ENCODE data around the gene ONECUT3. TPM values are rescaled to one million over a fixed set of nuclear protein-coding genes. Genes with fewer than 3 reads are reported as not detected.

ONECUT3 gene
- total and polyA plus RNA-seq, 4 experiments from 2014 or later: not detected

DNA sequence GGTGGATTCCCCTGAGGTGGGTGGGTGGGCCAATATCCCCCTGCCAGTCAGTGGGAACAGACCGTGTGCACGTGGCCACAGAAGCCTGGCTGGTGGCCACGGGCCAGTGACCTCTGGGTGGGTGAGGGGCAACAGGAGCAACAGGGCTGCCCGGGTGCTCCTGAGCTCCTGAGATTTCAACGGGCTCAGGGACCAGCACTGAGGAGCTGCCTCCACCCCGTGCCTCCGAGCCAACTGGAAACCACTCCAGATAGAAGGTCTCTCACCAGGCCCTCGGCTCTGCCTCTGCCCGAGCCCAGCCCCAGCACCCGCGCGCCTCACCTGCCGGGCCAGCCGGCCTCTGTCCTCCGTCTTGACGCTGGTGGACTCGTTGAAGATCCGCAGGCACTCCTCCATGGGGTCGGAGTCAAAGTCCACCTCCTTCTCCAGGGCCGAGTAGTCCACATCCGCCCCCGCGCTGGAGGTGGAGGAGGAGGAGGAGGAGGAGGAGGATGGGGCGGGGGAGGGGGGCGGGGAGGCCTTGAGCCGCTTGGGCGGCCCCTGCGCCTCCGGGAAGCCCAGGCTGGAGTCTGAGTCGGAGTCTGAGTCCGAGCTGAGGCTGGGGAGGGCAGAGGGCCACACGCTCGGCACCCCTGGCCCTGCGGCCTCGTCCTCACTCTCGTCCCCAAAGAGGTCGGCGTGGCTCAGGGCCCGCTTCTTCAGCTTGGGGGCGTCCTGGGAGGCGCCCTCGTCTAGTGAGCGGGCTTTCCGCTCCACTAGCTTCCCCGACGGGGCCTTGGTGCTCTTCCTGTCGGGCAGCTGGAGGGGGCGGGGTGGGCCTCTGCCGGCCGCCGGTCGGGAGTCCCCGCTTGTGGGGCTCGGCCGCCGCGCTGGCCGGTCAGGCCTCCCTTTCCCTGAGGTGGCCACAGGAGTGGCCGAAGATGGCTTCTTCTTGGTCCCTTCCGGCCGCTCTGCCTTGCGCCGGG lies 73.5 kb downstream of the ONECUT3 start:
- H3K9me3 Mint-ChIP-seq: no peaks in the 10 kb centered on the region
- intact Hi-C loops (cut with micrococcal nuclease): loop anchor here (1.0 to 10.0 kb wide), 2 partner anchors 39 to 152 kb away; no protein-coding TSS in a partner anchor
- peaks cover 0 to 9% (median 2%) of the 10 kb centered on the region in 4 donors for H3K4me1 Mint-ChIP-seq
- Histone ChIP-seq H3K36me3 (ENCODE audit: insufficient read depth, low read length) (peaks cover 29% of the 10 kb centered on the region), H3K27ac (ENCODE audit: low read depth, low read length) (no peak overlapping the region), H3K27me3 (ENCODE audit: insufficient read depth, low read length) (no peaks in the 10 kb centered on the region), H3K4me3 (ENCODE audit: low read length in 2 of 2) (no peak overlapping the region), H3K4me1 (ENCODE audit: insufficient read depth, low read length) (peaks cover 6% of the 10 kb centered on the region), H3K9me3 (ENCODE audit: control insufficient read depth in 1 of 2, low read length in 2 of 2) (no peaks in the 10 kb centered on the region)
- H3K27me3 Mint-ChIP-seq: no peaks in the 10 kb centered on the region
- POLR2A ChIA-PET (ENCODE audit: partially characterized antibody): interaction anchor here (0.7 to 1.1 kb wide), 5 partner anchors 15 to 223 kb away, joined by 3 to 4 read pairs (median 3); no protein-coding TSS in a partner anchor
- CTCF ChIA-PET (ENCODE audit: partially characterized antibody): interaction anchor here (0.6 to 7.6 kb wide), 28 partner anchors 7 to 582 kb away, joined by 3 to 77 read pairs (median 4); no protein-coding TSS in a partner anchor
- no peak for DNase-seq
- no peak overlapping the region for H3K4me3 Mint-ChIP-seq
- peaks cover 4 to 27% of the 10 kb centered on the region in 2 donors for H3K36me3 Mint-ChIP-seq
- no peak overlapping the region for H3K27ac Mint-ChIP-seq

DNA sequence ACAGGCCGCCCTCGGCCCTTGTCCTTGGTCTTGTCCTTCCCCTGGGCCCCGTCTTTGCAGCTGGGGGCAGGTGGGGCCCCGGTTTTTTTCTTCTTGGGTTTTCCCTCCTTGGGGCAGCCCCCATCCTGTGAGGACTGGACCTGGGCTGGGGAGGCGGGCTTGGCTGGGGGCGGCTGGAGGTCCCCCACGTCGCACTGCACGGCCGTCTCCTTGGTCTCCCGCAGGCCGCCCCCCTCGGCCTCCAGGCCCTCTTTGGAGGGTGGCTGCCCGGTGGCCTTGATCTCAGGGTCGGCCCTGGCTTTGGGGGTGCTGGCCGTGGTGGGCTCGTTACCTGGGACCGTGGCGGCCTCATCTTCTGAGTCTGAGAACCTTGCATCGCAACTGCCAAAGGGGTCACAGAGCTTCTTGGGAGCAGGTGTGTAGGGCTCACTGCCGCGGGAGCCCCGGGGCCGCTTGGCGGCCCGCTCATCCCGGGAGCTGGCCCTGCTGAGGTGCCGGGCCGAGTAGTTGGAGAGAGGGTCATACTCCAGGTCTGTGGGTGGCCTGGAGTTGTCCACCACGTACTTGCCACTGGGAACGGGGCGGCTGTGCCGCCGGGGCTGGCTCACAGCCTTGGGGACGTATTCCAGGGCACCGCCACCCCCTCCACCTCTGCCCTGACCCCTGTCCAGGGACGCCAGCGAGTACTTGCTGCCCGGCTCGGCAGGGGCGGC lies 74.4 kb downstream of the ONECUT3 start:
- no peaks in the 10 kb centered on the region for H3K9me3 ChIP-seq (ENCODE audit: control insufficient read depth in 1 of 2, low read length in 2 of 2)
- no peak overlapping the region for H3K4me3 ChIP-seq (ENCODE audit: low read length in 2 of 2)
- peaks cover 4 to 21% of the 10 kb centered on the region in 2 donors for H3K36me3 Mint-ChIP-seq
- H3K4me1 Mint-ChIP-seq: peaks cover 0 to 16% (median 1%) of the 10 kb centered on the region in 4 donors
- H3K27ac ChIP-seq (ENCODE audit: low read depth, low read length): no peak overlapping the region
- peaks cover 6% of the 10 kb centered on the region for H3K4me1 ChIP-seq (ENCODE audit: insufficient read depth, low read length)
- peaks cover 21% of the 10 kb centered on the region for H3K36me3 ChIP-seq (ENCODE audit: insufficient read depth, low read length)
- H3K27me3 Mint-ChIP-seq: no peaks in the 10 kb centered on the region
- POLR2A ChIA-PET (ENCODE audit: partially characterized antibody): interaction anchor here (0.5 kb wide), 1 partner anchor 136 kb away, joined by 4 read pairs; no protein-coding TSS in a partner anchor
- H3K9me3 Mint-ChIP-seq: no peaks in the 10 kb centered on the region
- DNase-seq: no peak
- H3K27ac Mint-ChIP-seq: no peak overlapping the region
- H3K27me3 ChIP-seq (ENCODE audit: insufficient read depth, low read length): no peaks in the 10 kb centered on the region
- H3K4me3 Mint-ChIP-seq: no peak overlapping the region
- intact Hi-C loops (cut with micrococcal nuclease): loop anchor here (10.0 kb wide), 1 partner anchor 153 kb away; no protein-coding TSS in a partner anchor
- CTCF ChIA-PET (ENCODE audit: partially characterized antibody): interaction anchor here (1.2 to 7.6 kb wide), 2 partner anchors 12 to 39 kb away, joined by 6 to 77 read pairs; no protein-coding TSS in a partner anchor

DNA sequence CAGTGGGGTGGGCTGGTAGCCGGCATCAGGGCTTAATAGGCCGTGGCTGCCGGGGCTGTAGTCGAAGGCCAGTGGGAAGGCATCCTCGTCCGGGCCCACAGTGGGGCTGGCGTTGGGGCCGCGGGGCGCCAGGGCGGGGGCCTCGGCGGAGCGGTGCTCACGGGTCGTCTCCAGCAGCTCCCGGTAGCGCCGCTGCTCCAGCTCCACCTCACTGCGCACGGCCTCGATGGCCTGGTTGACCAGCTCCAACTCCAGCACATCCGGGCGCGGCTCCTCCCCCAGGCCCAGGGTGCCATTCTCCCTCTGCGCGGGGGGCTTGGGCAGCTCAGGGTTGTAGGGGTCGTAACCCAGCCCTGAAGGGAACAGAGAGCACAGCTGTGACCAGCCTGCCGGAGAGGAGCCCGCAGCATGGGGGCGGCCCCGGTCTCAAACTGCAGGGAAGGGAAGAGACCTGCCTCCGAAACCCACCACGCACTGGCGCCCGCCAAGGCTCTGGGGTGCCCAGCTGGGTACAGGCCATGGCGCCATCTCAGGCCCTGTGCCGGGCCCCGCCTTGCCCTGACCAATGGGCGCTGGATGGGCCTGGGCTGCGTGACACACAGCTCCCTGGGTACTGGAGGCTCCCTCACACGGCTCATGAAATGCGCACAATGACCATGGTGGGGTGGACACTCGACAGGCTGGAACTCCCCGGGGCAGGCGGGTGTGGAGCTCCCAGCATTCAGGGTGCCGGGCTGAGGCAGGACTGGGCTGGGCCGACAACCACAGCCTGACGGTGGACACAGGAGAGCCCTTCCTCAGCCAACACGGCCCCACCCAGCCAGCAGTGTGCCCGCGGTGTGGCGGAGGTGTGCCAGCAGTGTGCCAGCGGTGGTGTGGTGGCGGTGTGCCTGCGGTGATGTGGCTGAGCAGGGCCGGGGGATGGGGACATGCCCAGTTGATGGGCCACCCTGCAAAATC lies 75.3 kb downstream of the ONECUT3 start:
- intact Hi-C loops (cut with micrococcal nuclease): loop anchor here (10.0 kb wide), 1 partner anchor 154 kb away; no protein-coding TSS in a partner anchor

DNA sequence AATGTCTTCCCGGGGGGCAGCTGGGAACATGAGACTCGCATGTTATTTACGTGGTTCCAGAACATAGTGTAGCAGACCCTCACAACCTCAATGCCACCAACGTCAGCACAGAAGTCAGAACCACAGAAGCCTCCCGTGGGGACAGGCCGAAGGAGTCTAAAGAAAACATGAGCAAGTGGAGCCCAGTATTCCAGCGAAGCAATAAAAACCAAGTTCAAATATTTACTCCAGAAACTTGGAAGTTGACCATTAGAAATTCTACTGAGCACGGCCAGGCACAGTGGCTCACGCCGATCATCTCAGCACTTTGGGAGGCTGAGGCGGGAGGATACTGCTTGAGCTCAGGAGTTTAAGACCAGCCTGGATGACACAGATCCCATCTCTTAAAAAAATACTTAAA lies 76.7 kb downstream of the ONECUT3 start:
- no peaks in the 10 kb centered on the region for H3K27me3 Mint-ChIP-seq
- POLR2A ChIA-PET (ENCODE audit: partially characterized antibody): interaction anchor here (0.6 kb wide), 1 partner anchor 1353 kb away, joined by 4 read pairs; no protein-coding TSS in a partner anchor
- Histone ChIP-seq H3K36me3 (ENCODE audit: insufficient read depth, low read length) (peaks cover 5% of the 10 kb centered on the region), H3K27ac (ENCODE audit: low read depth, low read length) (no peak overlapping the region), H3K4me1 (ENCODE audit: insufficient read depth, low read length) (peaks cover 10% of the 10 kb centered on the region), H3K9me3 (ENCODE audit: control insufficient read depth in 1 of 2, low read length in 2 of 2) (no peaks in the 10 kb centered on the region), H3K4me3 (ENCODE audit: low read length in 2 of 2) (no peak overlapping the region), H3K27me3 (ENCODE audit: insufficient read depth, low read length) (no peaks in the 10 kb centered on the region)
- CTCF ChIA-PET (ENCODE audit: partially characterized antibody): interaction anchor here (1.2 to 7.6 kb wide), 2 partner anchors 9 to 24 kb away, joined by 3 to 77 read pairs; no protein-coding TSS in a partner anchor
- peaks cover 0 to 16% (median 1%) of the 10 kb centered on the region in 4 donors for H3K4me1 Mint-ChIP-seq
- H3K36me3 Mint-ChIP-seq: peaks cover 0 to 16% of the 10 kb centered on the region in 2 donors
- H3K9me3 Mint-ChIP-seq: no peaks in the 10 kb centered on the region
- peak overlapping the region in 1 of 7 donors; percentile 15 for H3K27ac Mint-ChIP-seq
- DNase-seq: no peak
- H3K4me3 Mint-ChIP-seq: no peak overlapping the region
- intact Hi-C loops (cut with micrococcal nuclease): loop anchor here (10.0 kb wide), 1 partner anchor 155 kb away; no protein-coding TSS in a partner anchor

More for the DNA sequence above, 75.3 kb downstream of the ONECUT3 start:
- no peak overlapping the region for H3K4me3 Mint-ChIP-seq
- no peaks in the 10 kb centered on the region for H3K9me3 Mint-ChIP-seq
- CTCF ChIA-PET (ENCODE audit: partially characterized antibody): interaction anchor here (1.2 to 7.6 kb wide), 2 partner anchors 11 to 40 kb away, joined by 6 to 77 read pairs; no protein-coding TSS in a partner anchor
- no peaks in the 10 kb centered on the region for H3K27me3 Mint-ChIP-seq
- H3K36me3 Mint-ChIP-seq: peaks cover 4 to 18% of the 10 kb centered on the region in 2 donors
- H3K27ac ChIP-seq (ENCODE audit: low read depth, low read length): no peak overlapping the region
- DNase-seq: no peak
- H3K36me3 ChIP-seq (ENCODE audit: insufficient read depth, low read length): peaks cover 14% of the 10 kb centered on the region
- no peak overlapping the region for H3K27ac Mint-ChIP-seq
- H3K4me3 ChIP-seq (ENCODE audit: low read length in 2 of 2): no peak overlapping the region
- POLR2A ChIA-PET (ENCODE audit: partially characterized antibody): interaction anchor here (0.5 kb wide), 1 partner anchor 135 kb away, joined by 4 read pairs; no protein-coding TSS in a partner anchor
- no peaks in the 10 kb centered on the region for H3K9me3 ChIP-seq (ENCODE audit: control insufficient read depth in 1 of 2, low read length in 2 of 2)
- H3K4me1 ChIP-seq (ENCODE audit: insufficient read depth, low read length): peaks cover 6% of the 10 kb centered on the region
- peaks cover 0 to 16% (median 1%) of the 10 kb centered on the region in 4 donors for H3K4me1 Mint-ChIP-seq
- no peaks in the 10 kb centered on the region for H3K27me3 ChIP-seq (ENCODE audit: insufficient read depth, low read length)

DNA sequence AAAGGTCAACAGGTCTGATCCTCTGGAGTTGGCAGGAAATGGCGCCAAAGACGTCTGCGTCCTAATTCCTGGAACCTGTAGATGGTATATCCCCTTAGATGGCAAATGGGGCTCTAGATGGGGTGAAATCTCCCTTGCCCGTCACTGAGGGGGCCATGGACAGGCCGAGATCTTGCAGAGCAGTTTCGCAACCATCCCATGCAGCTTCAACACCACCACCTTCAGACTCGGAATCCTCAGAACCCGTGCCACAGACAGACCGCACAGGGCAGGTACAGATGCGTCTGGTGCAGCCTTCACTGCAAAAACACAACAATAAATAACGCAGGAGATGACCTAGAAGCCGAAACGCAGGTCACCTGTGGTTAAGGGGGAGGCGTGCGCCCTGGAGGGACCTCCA lies 77.3 kb downstream of the ONECUT3 start:
- peaks cover 11% of the 10 kb centered on the region for H3K4me1 ChIP-seq (ENCODE audit: insufficient read depth, low read length)
- Mint-ChIP-seq H3K27ac (peak overlapping the region in 1 of 7 donors; percentile 35), H3K27me3 (no peaks in the 10 kb centered on the region), H3K9me3 (no peaks in the 10 kb centered on the region), H3K36me3 (peaks cover 0 to 16% of the 10 kb centered on the region in 2 donors), H3K4me3 (no peak overlapping the region), H3K4me1 (peaks cover 0 to 17% (median 1%) of the 10 kb centered on the region in 4 donors)
- no peaks in the 10 kb centered on the region for H3K27me3 ChIP-seq (ENCODE audit: insufficient read depth, low read length)
- H3K9me3 ChIP-seq (ENCODE audit: control insufficient read depth in 1 of 2, low read length in 2 of 2): no peaks in the 10 kb centered on the region
- no peak overlapping the region for H3K27ac ChIP-seq (ENCODE audit: low read depth, low read length)
- DNase-seq: no peak
- ChIA-PET POLR2A (ENCODE audit: partially characterized antibody) (no interaction called here), CTCF (ENCODE audit: partially characterized antibody) (interaction anchor here (1.2 to 7.6 kb wide), 2 partner anchors 9 to 24 kb away, joined by 3 to 77 read pairs; no protein-coding TSS in a partner anchor)
- intact Hi-C loops (cut with micrococcal nuclease): no loop called here
- peaks cover 5% of the 10 kb centered on the region for H3K36me3 ChIP-seq (ENCODE audit: insufficient read depth, low read length)
- H3K4me3 ChIP-seq (ENCODE audit: low read length in 2 of 2): no peak overlapping the region

Measured in CD4-positive, alpha-beta memory T cell (primary cell).